WTC11 (cell line): Measurements from ENCODE around the gene EFCAB5. TPM values are rescaled to one million over a fixed set of nuclear protein-coding genes. Genes with fewer than 3 reads are reported as not detected.

ENCODE experiments used
- ATAC-seq: fragments of 200-7000 bp; cut with Tn5 transposase; 2 replicates; pipeline ENCODE4 v1.10.0; 2021; ENCODE audit warnings: mild to moderate bottlenecking, moderate library complexity
- CTCF ChIA-PET: fragments of 300-600 bp; sonication (Branson Sonifier 250); formaldehyde crosslinking; loops from one replicate; lab custom pipeline; 2021; ENCODE audit warnings: antibody characterized with exemption; lab: Charles Lee
- POLR2A ChIA-PET: fragments of 350-600 bp; sonication (Branson Sonifier 250); formaldehyde crosslinking; loops from one replicate; lab custom pipeline; 2021; ENCODE audit warnings: antibody characterized with exemption; lab: Charles Lee
- DNase-seq: peaks from one replicate; pipeline ENCODE4 v3.0.0; 2021; ENCODE audit warnings: low spot score
- H3K27ac Mint-ChIP-seq: 2 replicates; pipeline ENCODE4 v1.8.0; 2021; ENCODE audit warnings: mixed read lengths
- H3K27me3 Mint-ChIP-seq: 2 replicates; pipeline ENCODE4 v1.8.0; 2021; ENCODE audit warnings: low read depth, mild to moderate bottlenecking, moderate library complexity, mixed read lengths
- H3K36me3 Mint-ChIP-seq: 2 replicates; pipeline ENCODE4 v1.8.0; 2021; ENCODE audit warnings: mixed read lengths
- H3K4me1 Mint-ChIP-seq: 2 replicates; pipeline ENCODE4 v1.8.0; 2022; ENCODE audit warnings: mixed read lengths
- H3K4me3 Mint-ChIP-seq: 2 replicates; pipeline ENCODE4 v1.8.0; 2021; ENCODE audit warnings: mild to moderate bottlenecking, moderate library complexity, mixed read lengths
- H3K9me3 Mint-ChIP-seq: 2 replicates; pipeline ENCODE4 v1.8.0; 2021; ENCODE audit warnings: mixed read lengths
- ATF6 ChIP-seq: sonication (generic); formaldehyde crosslinking; IDR thresholded peaks from 2 replicates; pipeline ENCODE4 v1.8.1; 2023; ENCODE audit warnings: mild to moderate bottlenecking, missing genetic modification reagents
- CBFB ChIP-seq: sonication (generic); formaldehyde crosslinking; IDR thresholded peaks from 2 replicates; pipeline ENCODE4 v1.8.1; 2022; ENCODE audit warnings: mild to moderate bottlenecking, low read depth, missing genetic modification reagents
- CTCF ChIP-seq: fragments of 200-600 bp; IDR thresholded peaks from 2 replicates; pipeline ENCODE4 v1.8.0; 2022; ENCODE audit warnings: antibody characterized with exemption
- FOXK1 ChIP-seq: sonication (generic); formaldehyde crosslinking; IDR thresholded peaks from 2 replicates; pipeline ENCODE4 v1.8.0; 2022; ENCODE audit warnings: mild to moderate bottlenecking, moderate library complexity, missing genetic modification reagents
- HMGA2 ChIP-seq: fragments of 250-450 bp; sonication (Bioruptor Pico); IDR thresholded peaks from 2 replicates; pipeline ENCODE4 v1.4.0; 2021; ENCODE audit warnings: mild to moderate bottlenecking, moderate library complexity
- KAT7 ChIP-seq: sonication (generic); formaldehyde crosslinking; IDR thresholded peaks from 2 replicates; pipeline ENCODE4 v1.8.1; 2023; ENCODE audit warnings: missing genetic modification reagents, mild to moderate bottlenecking, borderline replicate concordance
- NFYB ChIP-seq: sonication (generic); formaldehyde crosslinking; conservative IDR thresholded peaks from 2 replicates; pipeline ENCODE4 v1.8.0; 2022; ENCODE audit warnings: low read depth, missing genetic modification reagents
- PREB ChIP-seq: sonication (generic); formaldehyde crosslinking; IDR thresholded peaks from 2 replicates; pipeline ENCODE4 v1.8.1; 2022; ENCODE audit warnings: mild to moderate bottlenecking, missing genetic modification reagents, moderate library complexity, borderline replicate concordance
- SOX15 ChIP-seq: fragments of 250-450 bp; sonication (Bioruptor Pico); IDR thresholded peaks from 2 replicates; pipeline ENCODE4 v1.9.0; 2021; ENCODE audit warnings: mild to moderate bottlenecking
- ZNF121 ChIP-seq: sonication (generic); formaldehyde crosslinking; IDR thresholded peaks from 2 replicates; pipeline ENCODE4 v1.8.0; 2023; ENCODE audit warnings: missing genetic modification reagents
- ZNF281 ChIP-seq: sonication (generic); formaldehyde crosslinking; IDR thresholded peaks from 2 replicates; pipeline ENCODE4 v1.8.0; 2023; ENCODE audit warnings: mild to moderate bottlenecking, missing genetic modification reagents
- ZNF423 ChIP-seq: fragments of 250-450 bp; sonication (Bioruptor Pico); IDR thresholded peaks from 2 replicates; pipeline ENCODE4 v2.1.2; 2022; ENCODE audit warnings: mild to moderate bottlenecking, moderate library complexity
- total RNA-seq: library from RNA; stranded (reverse); gene quantifications from 3 replicates; pipeline ENCODE4 v1.2.3, GENCODE V29; 2021
- TF ChIP-seq, protein P1 (sequence below): sonication (generic); formaldehyde crosslinking; IDR thresholded peaks from 2 replicates; pipeline ENCODE4 v1.8.1; 2022; ENCODE audit warnings: missing genetic modification reagents, borderline replicate concordance
- TF ChIP-seq, protein P2 (sequence below): sonication (generic); formaldehyde crosslinking; IDR thresholded peaks from 2 replicates; pipeline ENCODE4 v1.8.1; 2022; ENCODE audit warnings: mild to moderate bottlenecking, moderate library complexity, missing genetic modification reagents
- TF ChIP-seq, protein P3 (sequence below): fragments of 250-450 bp; sonication (Bioruptor Pico); IDR thresholded peaks from 2 replicates; pipeline ENCODE4 v1.9.0; 2021; ENCODE audit warnings: mild to moderate bottlenecking

The EFCAB5 gene
- total RNA-seq, 1 experiment from 2014 or later: 0.59 TPM

- TF ChIP-seq CTCF: no peak
- TF ChIP-seq, protein P1, sequence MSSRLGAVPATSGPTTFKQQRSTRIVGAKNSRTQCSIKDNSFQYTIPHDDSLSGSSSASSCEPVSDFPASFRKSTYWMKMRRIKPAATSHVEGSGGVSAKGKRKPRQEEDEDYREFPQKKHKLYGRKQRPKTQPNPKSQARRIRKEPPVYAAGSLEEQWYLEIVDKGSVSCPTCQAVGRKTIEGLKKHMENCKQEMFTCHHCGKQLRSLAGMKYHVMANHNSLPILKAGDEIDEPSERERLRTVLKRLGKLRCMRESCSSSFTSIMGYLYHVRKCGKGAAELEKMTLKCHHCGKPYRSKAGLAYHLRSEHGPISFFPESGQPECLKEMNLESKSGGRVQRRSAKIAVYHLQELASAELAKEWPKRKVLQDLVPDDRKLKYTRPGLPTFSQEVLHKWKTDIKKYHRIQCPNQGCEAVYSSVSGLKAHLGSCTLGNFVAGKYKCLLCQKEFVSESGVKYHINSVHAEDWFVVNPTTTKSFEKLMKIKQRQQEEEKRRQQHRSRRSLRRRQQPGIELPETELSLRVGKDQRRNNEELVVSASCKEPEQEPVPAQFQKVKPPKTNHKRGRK (CRISPR knock-in tag): no peak
- TF ChIP-seq, all 79 proteins: peak for 0
Observed at GRCh38 chr17:29936724-29937123, 4.7 kb upstream of the EFCAB5 start (continued).

GRCh38 chr17:29945281-29945680 is 3.8 kb downstream of the EFCAB5 start:
- H3K27ac Mint-ChIP-seq: no peak overlapping the region
- peaks cover 2% of the 10 kb centered on the region; the same call in 1 of the 2 replicates for H3K27me3 Mint-ChIP-seq
- ATAC-seq (no peak), DNase-seq (no peak)
- ChIA-PET POLR2A (no interaction called here), CTCF (interaction anchor here (0.8 to 1.1 kb wide), 4 partner anchors 15 to 306 kb away, joined by 3 to 5 read pairs (median 4); partner anchors contain the start of gene SSH2)
- peak; percentile 65; the same call in 1 of the 2 replicates for TF ChIP-seq ZNF121 (CRISPR knock-in tag)
- TF ChIP-seq HMGA2: no peak
- no peaks in the 10 kb centered on the region for H3K4me1 Mint-ChIP-seq
- H3K4me3 Mint-ChIP-seq: no peak overlapping the region
- H3K36me3 Mint-ChIP-seq: no peaks in the 10 kb centered on the region
- peaks cover 4% of the 10 kb centered on the region; the same call in 1 of the 2 replicates for H3K9me3 Mint-ChIP-seq

- CTCF ChIA-PET: interaction anchor here (1.1 to 1.3 kb wide), 3 partner anchors 15 to 309 kb away, joined by 3 to 4 read pairs (median 4); no protein-coding TSS in a partner anchor
- no peak overlapping the region for H3K4me3 Mint-ChIP-seq
- H3K27ac Mint-ChIP-seq: no peak overlapping the region
- no peak for ATAC-seq
- H3K9me3 Mint-ChIP-seq: peaks cover 19% of the 10 kb centered on the region
- peaks cover 6% of the 10 kb centered on the region for H3K36me3 Mint-ChIP-seq
- DNase-seq: no peak
- H3K27me3 Mint-ChIP-seq: no peaks in the 10 kb centered on the region; the same call in 1 of the 2 replicates
- H3K4me1 Mint-ChIP-seq: no peaks in the 10 kb centered on the region
- POLR2A ChIA-PET: no interaction called here
- TF ChIP-seq, protein P2, sequence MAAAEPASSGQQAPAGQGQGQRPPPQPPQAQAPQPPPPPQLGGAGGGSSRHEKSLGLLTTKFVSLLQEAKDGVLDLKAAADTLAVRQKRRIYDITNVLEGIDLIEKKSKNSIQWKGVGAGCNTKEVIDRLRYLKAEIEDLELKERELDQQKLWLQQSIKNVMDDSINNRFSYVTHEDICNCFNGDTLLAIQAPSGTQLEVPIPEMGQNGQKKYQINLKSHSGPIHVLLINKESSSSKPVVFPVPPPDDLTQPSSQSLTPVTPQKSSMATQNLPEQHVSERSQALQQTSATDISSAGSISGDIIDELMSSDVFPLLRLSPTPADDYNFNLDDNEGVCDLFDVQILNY (CRISPR knock-in tag): no peak
- TF ChIP-seq NFYB (CRISPR knock-in tag) (no peak), PREB (CRISPR knock-in tag) (no peak), CBFB (CRISPR knock-in tag) (no peak), ATF6 (CRISPR knock-in tag) (no peak), ZNF423 (no peak), SOX15 (no peak), KAT7 (CRISPR knock-in tag) (no peak), FOXK1 (CRISPR knock-in tag) (no peak), HMGA2 (no peak), ZNF281 (no peak)
- TF ChIP-seq, protein P3, sequence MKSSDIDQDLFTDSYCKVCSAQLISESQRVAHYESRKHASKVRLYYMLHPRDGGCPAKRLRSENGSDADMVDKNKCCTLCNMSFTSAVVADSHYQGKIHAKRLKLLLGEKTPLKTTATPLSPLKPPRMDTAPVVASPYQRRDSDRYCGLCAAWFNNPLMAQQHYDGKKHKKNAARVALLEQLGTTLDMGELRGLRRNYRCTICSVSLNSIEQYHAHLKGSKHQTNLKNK (CRISPR knock-in tag): no peak
Observed at GRCh38 chr17:29948448-29949215, 7.2 kb downstream of the EFCAB5 start.
